GM12874 (cell line): ENCODE results near the gene TSPAN11.

Experiments
- CTCF ChIP-seq: IDR thresholded peaks from 2 replicates; pipeline ENCODE4 v1.5.1; 2011; ENCODE audit warnings: low read depth, mild to moderate bottlenecking, control low read depth, low read length, moderate library complexity; ENCODE audit not compliant: insufficient read depth

Gene TSPAN11

GRCh38 chr12:31034372-31034771, 107.8 kb downstream of the TSPAN11 start:
- TF ChIP-seq CTCF = no peak

- no peak for TF ChIP-seq CTCF
Measured at GRCh38 chr12:31035226-31035625, 108.7 kb downstream of the TSPAN11 start.

GRCh38 chr12:31035967-31036665, 109.6 kb downstream of the TSPAN11 start:
- TF ChIP-seq CTCF = no peak

GRCh38 chr12:31037028-31037427, 110.5 kb downstream of the TSPAN11 start:
- no peak for TF ChIP-seq CTCF

GRCh38 chr12:31037931-31038330, 111.4 kb downstream of the TSPAN11 start:
- no peak for TF ChIP-seq CTCF

GRCh38 chr12:31041033-31041564, 114.6 kb downstream of the TSPAN11 start:
- no peak for TF ChIP-seq CTCF
